ENCODE measurements around the gene PLAGL1.
"Not testable (repeated sequence)": the region's sequence is repeated elsewhere in the genome, so short reads cannot be mapped to it uniquely, and the experiment has no call there.

The PLAGL1 gene, protein sequence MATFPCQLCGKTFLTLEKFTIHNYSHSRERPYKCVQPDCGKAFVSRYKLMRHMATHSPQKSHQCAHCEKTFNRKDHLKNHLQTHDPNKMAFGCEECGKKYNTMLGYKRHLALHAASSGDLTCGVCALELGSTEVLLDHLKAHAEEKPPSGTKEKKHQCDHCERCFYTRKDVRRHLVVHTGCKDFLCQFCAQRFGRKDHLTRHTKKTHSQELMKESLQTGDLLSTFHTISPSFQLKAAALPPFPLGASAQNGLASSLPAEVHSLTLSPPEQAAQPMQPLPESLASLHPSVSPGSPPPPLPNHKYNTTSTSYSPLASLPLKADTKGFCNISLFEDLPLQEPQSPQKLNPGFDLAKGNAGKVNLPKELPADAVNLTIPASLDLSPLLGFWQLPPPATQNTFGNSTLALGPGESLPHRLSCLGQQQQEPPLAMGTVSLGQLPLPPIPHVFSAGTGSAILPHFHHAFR

GRCh38 chr6:144008120-144008811 lies at the start of gene PLAGL1:
Gene PLAGL1 (minus strand): TSS chr6:144008259. CDS start chr6:143948136, 60,123 bp downstream.
- no peak for DNase-seq (ENCODE audit: low read depth in 2 of 2)

GRCh38 chr6:144055121-144055931 lies 47.3 kb upstream of the PLAGL1 start:
- no peak for DNase-seq (ENCODE audit: low read depth in 2 of 2)

DNA sequence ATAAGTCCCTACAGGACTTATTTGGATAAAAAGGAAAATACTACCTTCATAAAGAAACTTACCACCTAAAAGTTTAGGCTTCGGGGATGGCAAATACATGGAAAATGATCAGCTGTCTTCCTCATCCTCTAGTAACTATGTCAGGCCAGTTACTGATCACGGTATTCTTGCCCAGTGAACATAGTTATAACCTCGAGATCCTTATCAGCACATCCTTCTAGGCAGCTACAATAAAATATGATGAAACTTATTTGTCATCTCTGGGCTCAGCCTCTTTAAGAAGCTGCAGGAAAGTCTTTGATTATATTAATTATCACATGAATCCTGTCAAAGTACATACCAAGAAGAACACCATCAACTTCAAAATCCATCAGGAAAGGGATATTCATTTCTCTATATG lies 45.5 kb upstream of the PLAGL1 start:
- DNase-seq (ENCODE audit: low read depth in 2 of 2), result no peak

- no peak for DNase-seq (ENCODE audit: low read depth in 2 of 2)
Observed at GRCh38 chr6:144052488-144052887, 44.4 kb upstream of the PLAGL1 start.

DNA sequence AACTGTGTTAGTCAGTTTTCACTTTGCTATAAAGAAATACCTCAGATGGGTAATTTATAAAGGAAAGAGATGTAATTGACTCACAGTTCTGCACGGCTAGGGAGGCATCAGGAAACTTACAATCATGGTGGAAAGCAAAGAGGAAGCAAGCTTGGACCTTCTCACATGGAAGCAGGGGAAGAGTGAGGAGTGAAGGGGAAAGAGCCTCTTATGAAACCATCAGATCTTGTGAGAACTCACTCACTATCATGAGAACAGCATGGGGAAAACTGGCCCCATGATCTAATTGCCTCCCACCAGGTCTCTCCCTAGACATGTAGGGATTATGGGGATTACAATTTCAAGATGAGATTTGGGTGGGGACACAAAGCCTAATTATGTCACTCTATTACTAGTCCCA lies 41.3 kb upstream of the PLAGL1 start:
- DNase-seq (ENCODE audit: low read depth in 2 of 2), result no peak

GRCh38 chr6:144047688-144048087 lies 39.6 kb upstream of the PLAGL1 start:
- DNase-seq (ENCODE audit: low read depth in 2 of 2), result no peak

DNA sequence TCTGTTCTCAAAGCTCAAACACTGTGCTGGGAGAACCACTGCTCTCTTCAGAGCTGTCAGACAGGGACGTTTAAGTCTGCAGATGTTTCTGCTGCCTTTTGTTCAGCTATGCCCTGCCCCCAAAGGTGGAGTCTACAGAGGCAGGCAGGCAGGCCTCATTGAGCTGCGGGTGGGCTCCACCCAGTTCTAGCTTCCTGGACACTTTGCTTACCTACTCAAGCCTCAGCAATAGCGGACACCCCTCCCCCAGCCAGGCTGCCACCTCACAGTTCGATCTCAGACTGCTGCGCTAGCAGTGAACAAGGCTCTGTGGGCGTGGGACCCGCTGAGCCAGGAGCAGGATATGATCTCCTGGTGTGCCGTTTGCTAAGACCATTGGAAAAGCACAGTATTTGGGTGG lies 38.6 kb upstream of the PLAGL1 start:
- not testable (repeated sequence) for DNase-seq (ENCODE audit: low read depth in 2 of 2)

DNA sequence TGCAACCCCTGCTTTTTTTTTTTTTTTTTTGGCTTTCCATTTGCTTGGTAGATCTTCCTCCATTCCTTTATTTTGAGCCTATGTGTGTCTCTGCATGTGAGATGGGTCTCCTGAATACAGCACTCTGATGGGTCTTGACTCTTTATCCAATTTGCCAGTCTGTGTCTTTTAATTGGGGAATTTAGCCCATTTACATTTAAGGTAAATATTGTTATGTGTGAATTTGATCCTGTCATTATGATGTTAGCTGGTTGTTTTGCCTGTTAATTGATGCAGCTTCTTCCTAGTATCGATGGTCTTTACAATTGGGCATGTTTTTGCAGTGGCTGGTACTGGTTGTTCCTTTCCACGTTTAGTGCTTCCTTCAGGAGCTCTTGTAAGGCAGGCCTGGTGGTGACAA lies 36.9 kb upstream of the PLAGL1 start:
- not testable (repeated sequence) for DNase-seq (ENCODE audit: low read depth in 2 of 2)

DNA sequence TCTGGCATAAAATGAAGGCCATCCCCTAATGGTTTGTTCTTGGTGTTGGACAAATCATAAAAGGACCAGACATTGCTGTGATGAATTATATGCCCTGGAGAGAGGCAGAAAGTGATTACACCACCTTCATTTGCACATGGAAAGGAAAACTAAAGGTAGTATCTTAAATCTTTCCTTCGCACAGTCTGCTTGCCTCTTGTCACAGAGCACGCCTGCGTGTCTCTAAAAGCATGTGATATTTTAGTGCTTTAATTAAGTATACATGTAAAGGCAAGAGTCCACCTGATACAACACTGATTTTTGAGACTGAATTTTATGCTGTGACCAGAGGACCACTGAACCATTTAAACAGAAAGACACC lies 28.8 kb upstream of the PLAGL1 start:
- no peak for DNase-seq (ENCODE audit: low read depth in 2 of 2)

GRCh38 chr6:144036064-144036834 lies 28.2 kb upstream of the PLAGL1 start:
- no peak for DNase-seq (ENCODE audit: low read depth in 2 of 2)

DNA sequence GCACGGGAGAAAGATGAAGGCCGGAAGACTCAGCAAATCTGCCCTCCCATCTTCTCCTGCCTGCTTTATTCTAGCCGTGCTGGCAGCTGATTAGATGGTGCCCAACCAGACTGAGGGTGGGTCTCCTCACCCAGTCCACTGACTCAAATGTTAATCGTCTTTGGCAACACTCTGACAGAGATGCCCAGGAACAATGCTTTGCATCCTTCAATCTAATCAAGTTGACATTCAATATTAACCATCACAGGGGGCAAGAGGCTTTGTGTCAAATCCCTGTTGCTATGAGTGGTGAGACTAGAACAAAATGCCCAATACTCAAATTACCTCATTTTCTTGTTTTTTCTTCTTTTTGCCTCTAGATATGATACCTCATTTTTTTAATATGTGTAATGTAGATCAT lies 27.4 kb upstream of the PLAGL1 start:
- DNase-seq (ENCODE audit: low read depth in 2 of 2), result no peak

GRCh38 chr6:144033816-144034735 lies 26.0 kb upstream of the PLAGL1 start:
- DNase-seq (ENCODE audit: low read depth in 2 of 2), result no peak

GRCh38 chr6:144029452-144029851 lies 21.4 kb upstream of the PLAGL1 start:
- DNase-seq (ENCODE audit: low read depth in 2 of 2), result no peak

GRCh38 chr6:144027932-144028587 lies 20.0 kb upstream of the PLAGL1 start:
- no peak for DNase-seq (ENCODE audit: low read depth in 2 of 2)

- no peak for DNase-seq (ENCODE audit: low read depth in 2 of 2)
Observed at GRCh38 chr6:144023216-144023615, 15.2 kb upstream of the PLAGL1 start.

- DNase-seq (ENCODE audit: low read depth in 2 of 2), result no peak
Observed at GRCh38 chr6:144019929-144020328, 11.9 kb upstream of the PLAGL1 start.

DNA sequence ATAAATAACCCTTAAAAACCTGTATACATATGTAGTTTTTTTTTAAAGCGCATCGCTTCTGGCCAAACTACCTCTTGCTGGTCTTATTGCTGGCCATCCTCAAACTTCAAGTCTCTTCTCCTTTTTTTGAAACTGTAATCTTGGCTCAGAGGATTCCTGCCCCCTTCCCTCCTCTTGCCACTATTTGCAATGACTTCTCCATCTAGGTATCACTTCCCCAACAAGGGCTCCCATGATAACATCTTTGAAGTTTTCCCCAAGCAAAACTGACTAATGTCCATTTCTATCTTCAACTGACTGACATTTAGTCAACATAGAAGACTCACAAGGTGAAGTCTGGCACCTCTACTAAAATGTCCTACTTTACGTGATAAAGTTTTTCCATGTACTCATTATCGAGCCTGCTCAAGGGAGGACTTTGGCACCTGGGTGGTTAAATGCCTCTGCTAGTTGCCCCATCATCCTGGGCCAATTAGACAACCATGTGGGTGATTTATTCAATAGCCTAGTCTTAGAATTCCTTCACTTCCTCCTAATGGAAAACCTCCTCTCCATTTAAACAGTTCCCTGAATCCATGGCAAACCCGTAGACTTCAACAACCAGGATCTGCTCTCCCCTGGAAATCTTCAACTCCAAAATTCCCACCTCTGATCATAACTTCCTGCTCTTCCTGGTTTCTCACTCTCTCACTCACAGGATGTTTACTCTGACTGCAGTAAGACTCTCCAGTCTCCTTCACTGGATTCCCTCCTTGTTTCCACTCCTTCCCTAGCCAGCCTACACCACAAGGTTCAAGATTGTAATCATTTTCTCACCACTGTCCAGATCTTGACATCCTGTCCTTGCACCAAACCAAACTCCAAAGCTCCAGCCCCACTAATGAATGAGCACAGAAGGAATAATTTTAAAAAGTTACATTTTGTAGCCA lies 9.4 kb upstream of the PLAGL1 start:
- DNase-seq (ENCODE audit: low read depth in 2 of 2), result no peak

GRCh38 chr6:144013486-144013909 lies 5.4 kb upstream of the PLAGL1 start:
- peak in 1 of 2 donors; percentile 37 for DNase-seq (ENCODE audit: low read depth in 2 of 2)

DNA sequence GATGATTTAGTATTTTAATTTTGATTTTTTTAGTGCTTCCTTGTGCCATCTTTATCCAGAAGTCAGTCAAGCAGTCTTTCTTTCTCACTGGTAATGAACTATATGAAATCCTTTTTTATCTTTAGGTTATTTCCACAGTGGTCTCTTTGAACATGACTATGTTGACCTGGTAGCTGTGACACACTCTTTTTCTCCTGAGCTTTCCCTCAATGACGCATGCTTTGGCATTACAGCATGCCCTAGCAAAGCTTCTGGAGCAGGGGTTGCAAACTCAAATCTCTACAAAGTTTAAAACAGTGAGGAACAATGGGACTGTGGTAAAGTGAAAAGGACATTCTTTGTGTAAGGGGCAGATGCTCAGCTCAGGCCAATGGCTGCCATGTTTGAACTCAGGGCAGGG lies 4.5 kb upstream of the PLAGL1 start:
- no peak for DNase-seq (ENCODE audit: low read depth in 2 of 2)
